ENCODE measurements around the gene SGMS1. TPM values are rescaled to one million over a fixed set of nuclear protein-coding genes. Genes with fewer than 3 reads are reported as not detected.

Gene SGMS1
- total RNA-seq, 1 experiment from 2014 or later: 34.5 TPM

GRCh38 chr10:50585921-50586739, 37.6 kb downstream of the SGMS1 start:
- Mint-ChIP-seq H3K27ac (ENCODE audit: unreplicated experiment) (no peak overlapping the region), H3K4me1 (ENCODE audit: low read depth, unreplicated experiment) (peaks cover 39% of the 10 kb centered on the region), H3K4me3 (ENCODE audit: low read depth, unreplicated experiment) (no peak overlapping the region), H3K27me3 (ENCODE audit: unreplicated experiment) (no peaks in the 10 kb centered on the region), H3K9me3 (ENCODE audit: low read depth, unreplicated experiment) (no peaks in the 10 kb centered on the region), H3K36me3 (ENCODE audit: insufficient read depth, unreplicated experiment) (no peaks in the 10 kb centered on the region)
- no peak for TF ChIP-seq CTCF (IDR thresholded peaks at IDR 0.05; ENCODE audit: unreplicated experiment)
- intact Hi-C loops (cut with micrococcal nuclease; ENCODE audit: unreplicated experiment): no loop called here
- BruUV-seq (replicated peaks): no TSS peak
- CTCF ChIA-PET: no interaction called here
- no peak for DNase-seq

- Mint-ChIP-seq H3K9me3 (ENCODE audit: low read depth, unreplicated experiment) (no peaks in the 10 kb centered on the region), H3K27me3 (ENCODE audit: unreplicated experiment) (no peaks in the 10 kb centered on the region), H3K4me1 (ENCODE audit: low read depth, unreplicated experiment) (peaks cover 69% of the 10 kb centered on the region), H3K4me3 (ENCODE audit: low read depth, unreplicated experiment) (no peak overlapping the region), H3K36me3 (ENCODE audit: insufficient read depth, unreplicated experiment) (peaks cover 10% of the 10 kb centered on the region), H3K27ac (ENCODE audit: unreplicated experiment) (peak overlapping the region; percentile 18)
- intact Hi-C loops (cut with micrococcal nuclease; ENCODE audit: unreplicated experiment): no loop called here
- TF ChIP-seq CTCF (IDR thresholded peaks at IDR 0.05; ENCODE audit: unreplicated experiment): no peak
- BruUV-seq (replicated peaks): no TSS peak
- CTCF ChIA-PET: no interaction called here
- DNase-seq: peak; percentile 18
These were observed 40.7 kb downstream of the SGMS1 start for GRCh38 chr10:50582766-50583762.

- no peaks in the 10 kb centered on the region for H3K27me3 Mint-ChIP-seq (ENCODE audit: unreplicated experiment)
- intact Hi-C loops (cut with micrococcal nuclease; ENCODE audit: unreplicated experiment): no loop called here
- H3K4me1 Mint-ChIP-seq (ENCODE audit: low read depth, unreplicated experiment): peaks cover 76% of the 10 kb centered on the region
- no peak overlapping the region for H3K4me3 Mint-ChIP-seq (ENCODE audit: low read depth, unreplicated experiment)
- no peak for TF ChIP-seq CTCF (IDR thresholded peaks at IDR 0.05; ENCODE audit: unreplicated experiment)
- H3K36me3 Mint-ChIP-seq (ENCODE audit: insufficient read depth, unreplicated experiment): peaks cover 10% of the 10 kb centered on the region
- CTCF ChIA-PET: no interaction called here
- H3K27ac Mint-ChIP-seq (ENCODE audit: unreplicated experiment): peak overlapping the region; percentile 18
- no peaks in the 10 kb centered on the region for H3K9me3 Mint-ChIP-seq (ENCODE audit: low read depth, unreplicated experiment)
- BruUV-seq (replicated peaks): no TSS peak
- no peak for DNase-seq
These were observed 41.7 kb downstream of the SGMS1 start for GRCh38 chr10:50582046-50582445.

GRCh38 chr10:50580262-50580891, 43.4 kb downstream of the SGMS1 start:
- peaks cover 10% of the 10 kb centered on the region for H3K36me3 Mint-ChIP-seq (ENCODE audit: insufficient read depth, unreplicated experiment)
- no TSS peak for BruUV-seq (replicated peaks)
- H3K27me3 Mint-ChIP-seq (ENCODE audit: unreplicated experiment): no peaks in the 10 kb centered on the region
- CTCF ChIA-PET: interaction anchor here (0.6 kb wide), 1 partner anchor 8 kb away, joined by 6 read pairs; no protein-coding TSS in a partner anchor
- no peak for TF ChIP-seq CTCF (IDR thresholded peaks at IDR 0.05; ENCODE audit: unreplicated experiment)
- H3K27ac Mint-ChIP-seq (ENCODE audit: unreplicated experiment): peak overlapping the region; percentile 58
- no peaks in the 10 kb centered on the region for H3K9me3 Mint-ChIP-seq (ENCODE audit: low read depth, unreplicated experiment)
- intact Hi-C loops (cut with micrococcal nuclease; ENCODE audit: unreplicated experiment): no loop called here
- DNase-seq: no peak
- H3K4me3 Mint-ChIP-seq (ENCODE audit: low read depth, unreplicated experiment): peak overlapping the region; percentile 15
- peaks cover 82% of the 10 kb centered on the region for H3K4me1 Mint-ChIP-seq (ENCODE audit: low read depth, unreplicated experiment)
